Activated CD8-positive, alpha-beta memory T cell treated with anti-CD3 and anti-CD28 coated beads for 4 hours (primary cell): ENCODE data around the gene SORCS2.

Experiments
- DNase-seq, 2 donors: peaks; one replicate each; pipeline ENCODE4 v3.0.0-alpha.2; 2020; ENCODE audit warnings: low read depth in 2 of 2

The SORCS2 gene

DNA sequence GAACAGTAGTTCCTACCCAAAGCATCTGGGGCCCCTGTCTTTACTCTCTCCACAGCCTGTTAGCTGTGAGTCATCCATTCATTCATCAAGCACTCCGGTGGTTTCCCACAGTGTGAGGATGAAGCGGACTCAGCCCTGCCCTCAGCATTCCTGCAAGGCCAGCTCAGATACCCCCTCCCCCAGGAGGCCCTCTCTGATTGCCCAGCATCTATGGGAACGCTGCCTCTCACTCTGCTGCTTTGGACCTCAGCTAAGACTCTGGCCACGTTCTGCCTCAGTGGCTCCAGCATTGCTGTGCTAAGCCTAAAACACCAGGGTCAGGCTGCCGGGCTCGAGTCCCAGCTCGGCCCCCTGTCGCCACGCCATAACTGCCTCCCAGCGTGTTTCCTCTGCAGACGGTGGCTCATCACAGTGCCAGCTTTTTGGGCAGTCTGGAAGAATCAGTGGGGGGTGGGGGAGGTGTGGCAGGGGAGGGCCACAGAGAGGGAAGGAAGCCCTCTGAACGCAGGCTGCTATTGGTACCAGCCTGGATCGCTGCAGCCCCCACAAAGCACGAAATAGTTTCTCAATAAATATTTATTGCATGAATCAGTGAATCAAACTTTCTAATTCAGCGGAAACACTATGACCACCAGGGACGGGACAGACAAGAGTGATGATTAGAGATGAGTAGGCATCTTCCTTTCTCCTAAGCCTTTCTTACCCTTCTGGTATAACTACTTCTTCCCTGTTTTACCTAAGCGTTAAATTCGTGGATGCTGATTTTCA is 74.4 kb downstream of the SORCS2 start:
- no peak for DNase-seq

DNA sequence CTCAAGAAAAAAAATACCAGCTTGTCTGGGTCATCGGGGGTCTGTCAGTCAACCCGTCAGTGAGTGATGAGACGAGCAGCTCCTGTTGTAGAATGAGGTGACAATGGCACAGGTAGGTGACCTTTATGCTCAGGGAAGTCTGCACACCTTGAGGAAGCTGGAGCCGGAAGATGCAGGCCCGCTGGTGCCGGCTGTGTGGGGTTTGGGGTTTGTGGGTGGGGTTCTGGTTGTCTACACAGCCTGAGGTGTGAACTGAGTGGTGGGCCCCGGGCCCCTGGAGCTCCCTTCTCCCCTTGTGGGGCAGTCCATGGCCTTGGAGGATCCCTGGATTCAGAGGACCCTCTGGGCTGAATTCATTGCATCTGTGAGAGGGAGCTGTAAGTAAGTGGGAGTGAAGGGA is 75.5 kb downstream of the SORCS2 start:
- DNase-seq: no peak

DNA sequence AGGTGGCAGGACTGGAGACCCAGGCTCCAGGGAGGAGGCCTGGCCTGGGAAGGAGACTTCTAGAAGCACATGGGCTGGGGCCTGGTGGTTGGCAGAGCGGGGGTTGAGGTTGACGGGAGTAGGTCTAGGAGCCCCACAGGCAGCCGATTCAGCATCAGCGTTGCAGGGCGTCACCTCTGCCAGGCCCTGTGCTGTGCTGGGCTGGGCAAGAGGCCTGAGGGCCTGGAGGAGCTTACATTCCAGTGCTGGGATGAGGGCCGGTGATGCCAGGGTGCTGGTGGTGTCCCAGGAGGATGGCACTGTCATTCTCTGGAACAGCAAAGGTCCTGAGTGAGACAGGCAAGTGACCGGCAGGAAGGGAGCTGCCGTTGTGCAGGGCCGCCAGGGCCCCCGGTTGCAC is 76.6 kb downstream of the SORCS2 start:
- DNase-seq: no peak

- no peak for DNase-seq
These were observed 77.8 kb downstream of the SORCS2 start for GRCh38 chr4:7270121-7270520.

DNA sequence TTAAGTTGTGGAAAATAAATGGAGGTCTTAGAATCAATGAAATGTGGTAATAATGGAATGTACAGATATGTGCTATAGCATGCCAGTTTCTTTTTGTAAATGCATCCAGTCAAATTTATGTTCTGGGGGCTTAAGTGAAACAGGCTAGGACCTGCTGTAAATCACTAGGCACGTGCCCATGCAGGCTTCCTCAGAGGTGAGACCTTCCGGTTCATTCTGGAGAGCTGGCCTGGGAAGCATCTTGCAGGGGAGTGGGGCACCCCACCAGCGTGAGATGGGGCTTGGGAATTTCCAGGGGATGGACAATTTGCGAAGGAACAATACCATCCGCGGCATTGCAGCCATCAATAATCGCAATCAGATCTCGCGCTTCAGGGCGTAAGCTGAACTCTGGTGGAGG is 80.1 kb downstream of the SORCS2 start:
- no peak for DNase-seq

- DNase-seq: no peak
These were observed 81.5 kb downstream of the SORCS2 start for GRCh38 chr4:7273738-7274297.

DNA sequence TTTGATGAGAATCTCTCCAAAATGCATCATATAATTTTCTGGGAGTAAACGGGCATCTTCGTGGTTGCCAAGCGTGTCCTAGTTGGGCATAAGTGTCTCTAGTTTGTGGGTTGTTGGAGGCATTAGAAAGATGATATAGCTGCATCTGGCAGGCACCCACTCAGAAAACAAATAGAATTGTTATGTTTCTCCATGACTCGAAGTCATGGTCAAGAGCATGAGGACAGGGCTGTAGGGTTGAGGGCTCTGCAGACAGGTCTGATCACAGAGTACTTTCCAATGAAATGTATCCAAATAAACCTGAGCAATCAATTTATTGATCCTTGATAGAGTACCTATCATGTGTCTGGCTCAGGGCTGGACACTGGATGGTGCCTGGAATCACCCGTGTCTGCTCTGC is 82.7 kb downstream of the SORCS2 start:
- no peak for DNase-seq

GRCh38 chr4:7275490-7276154 is 83.3 kb downstream of the SORCS2 start:
- DNase-seq: no peak

- no peak for DNase-seq
These were observed 84.2 kb downstream of the SORCS2 start for GRCh38 chr4:7276515-7276914.

DNA sequence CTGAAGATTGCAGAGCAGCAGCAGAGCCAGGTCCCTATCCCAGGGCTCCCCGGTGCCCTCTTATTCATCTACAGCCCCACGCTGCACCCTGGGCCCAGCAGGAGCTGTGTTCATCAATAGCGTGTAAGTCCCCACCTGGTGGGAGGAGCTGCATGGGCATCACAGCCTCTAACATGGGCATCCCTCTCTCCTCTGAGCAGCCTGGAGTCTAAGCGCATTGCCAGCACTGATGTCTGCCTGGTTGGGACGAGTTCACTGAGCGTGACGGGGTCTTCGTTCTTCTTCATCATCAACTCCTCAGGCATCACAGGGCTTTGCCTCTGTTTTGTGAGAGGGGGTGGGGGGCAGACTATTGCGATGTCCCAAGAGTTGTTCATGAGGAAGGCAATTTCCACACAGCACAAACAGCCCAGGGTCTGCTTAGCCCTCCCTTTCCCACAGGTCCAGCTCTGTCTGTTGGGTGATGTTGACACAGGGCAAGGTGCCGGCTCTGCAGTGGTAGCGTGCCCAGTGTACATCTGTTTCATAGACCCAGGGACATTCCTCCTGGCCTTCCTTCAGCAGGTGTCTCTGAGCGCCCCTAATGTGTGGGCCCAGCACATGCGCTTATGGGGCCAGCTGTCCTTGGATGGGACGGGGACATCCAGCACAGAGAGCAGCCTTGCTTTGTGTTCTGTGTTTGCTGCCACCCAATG is 85.9 kb downstream of the SORCS2 start:
- no peak for DNase-seq

GRCh38 chr4:7278981-7279380 is 86.6 kb downstream of the SORCS2 start:
- no peak for DNase-seq

GRCh38 chr4:7279902-7280301 is 87.6 kb downstream of the SORCS2 start:
- no peak for DNase-seq

DNA sequence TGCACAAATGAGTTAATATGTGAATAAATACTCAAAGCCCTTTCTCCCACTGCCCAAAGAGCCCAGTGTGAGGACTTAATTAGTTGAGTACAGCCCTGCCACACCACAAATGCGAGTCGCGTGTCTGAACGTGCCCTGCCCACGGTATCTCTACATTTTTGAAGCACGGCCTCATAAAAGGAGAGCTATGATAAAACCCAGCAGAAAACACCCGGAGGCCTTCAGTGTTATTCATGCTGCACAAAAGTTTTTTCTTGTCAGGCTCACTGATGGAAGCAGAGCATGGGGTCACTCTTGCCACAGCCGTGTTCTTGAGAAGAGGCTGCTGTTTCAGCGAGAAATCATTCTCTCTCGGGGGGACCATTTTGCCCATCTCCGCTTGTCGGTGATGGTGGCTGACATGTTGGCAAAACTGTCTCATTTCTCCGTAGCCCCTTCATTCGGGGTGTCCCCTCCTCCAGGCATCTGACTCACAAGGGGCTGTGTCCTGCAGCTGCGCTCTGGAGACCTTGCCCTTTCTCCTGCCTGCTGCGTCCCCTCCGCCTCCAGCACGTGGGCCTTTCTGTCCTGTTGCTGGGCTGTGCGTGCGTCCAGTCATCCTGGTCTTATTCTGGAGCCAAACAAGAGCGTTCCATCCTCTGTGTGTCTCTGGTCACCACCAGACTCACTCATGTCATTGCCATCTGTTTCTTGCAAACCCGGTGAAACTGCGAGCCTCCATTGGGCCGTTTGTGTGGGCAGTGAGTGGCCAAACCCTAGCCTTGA is 88.8 kb downstream of the SORCS2 start:
- DNase-seq: no peak

DNA sequence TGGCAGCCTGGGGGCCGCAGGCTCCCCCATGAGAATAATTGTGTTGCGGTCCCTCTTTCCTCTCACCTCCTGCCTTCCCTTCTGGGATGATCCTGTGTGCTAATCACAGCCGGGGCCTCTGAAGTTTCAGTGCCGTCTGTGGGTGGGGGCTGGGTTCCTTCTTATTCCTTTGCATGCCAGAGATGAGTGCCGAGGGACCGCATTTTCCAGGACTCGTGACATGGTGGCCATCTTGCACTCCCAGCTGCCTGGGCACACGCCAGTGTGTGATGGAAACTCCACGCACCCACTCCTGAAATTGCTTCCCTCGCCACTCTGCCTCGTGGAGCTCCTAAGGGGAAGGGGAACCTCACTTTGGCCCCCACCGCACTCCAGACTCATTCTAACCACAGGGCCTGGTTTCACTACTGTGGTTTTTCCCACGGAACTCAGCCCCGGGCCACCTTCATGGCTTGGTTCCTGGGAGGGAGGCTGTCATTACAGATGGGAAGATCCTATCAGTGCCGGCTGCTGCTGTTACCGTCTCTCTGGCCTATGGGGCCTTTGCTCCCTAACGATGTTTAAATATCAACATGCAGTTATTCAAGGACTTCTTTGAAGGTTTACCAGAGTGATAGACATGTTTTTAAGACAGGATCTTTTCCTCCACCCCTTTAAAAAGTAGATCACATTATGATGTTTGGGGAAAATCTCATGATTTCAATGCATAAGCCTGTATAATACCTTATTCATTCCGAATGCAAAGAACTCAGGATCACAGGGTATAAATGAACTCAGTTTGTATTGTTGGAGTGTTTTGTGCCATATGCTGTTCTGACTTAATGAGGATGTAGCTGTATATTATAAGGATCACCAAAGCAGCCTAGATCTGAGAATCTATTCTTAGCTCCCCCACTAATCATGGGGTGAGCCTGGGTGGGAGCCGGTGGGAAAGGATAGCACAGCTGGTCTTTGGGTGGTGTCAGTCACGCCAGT is 89.6 kb downstream of the SORCS2 start:
- DNase-seq: no peak

GRCh38 chr4:7282786-7283440 is 90.6 kb downstream of the SORCS2 start:
- DNase-seq: no peak

DNA sequence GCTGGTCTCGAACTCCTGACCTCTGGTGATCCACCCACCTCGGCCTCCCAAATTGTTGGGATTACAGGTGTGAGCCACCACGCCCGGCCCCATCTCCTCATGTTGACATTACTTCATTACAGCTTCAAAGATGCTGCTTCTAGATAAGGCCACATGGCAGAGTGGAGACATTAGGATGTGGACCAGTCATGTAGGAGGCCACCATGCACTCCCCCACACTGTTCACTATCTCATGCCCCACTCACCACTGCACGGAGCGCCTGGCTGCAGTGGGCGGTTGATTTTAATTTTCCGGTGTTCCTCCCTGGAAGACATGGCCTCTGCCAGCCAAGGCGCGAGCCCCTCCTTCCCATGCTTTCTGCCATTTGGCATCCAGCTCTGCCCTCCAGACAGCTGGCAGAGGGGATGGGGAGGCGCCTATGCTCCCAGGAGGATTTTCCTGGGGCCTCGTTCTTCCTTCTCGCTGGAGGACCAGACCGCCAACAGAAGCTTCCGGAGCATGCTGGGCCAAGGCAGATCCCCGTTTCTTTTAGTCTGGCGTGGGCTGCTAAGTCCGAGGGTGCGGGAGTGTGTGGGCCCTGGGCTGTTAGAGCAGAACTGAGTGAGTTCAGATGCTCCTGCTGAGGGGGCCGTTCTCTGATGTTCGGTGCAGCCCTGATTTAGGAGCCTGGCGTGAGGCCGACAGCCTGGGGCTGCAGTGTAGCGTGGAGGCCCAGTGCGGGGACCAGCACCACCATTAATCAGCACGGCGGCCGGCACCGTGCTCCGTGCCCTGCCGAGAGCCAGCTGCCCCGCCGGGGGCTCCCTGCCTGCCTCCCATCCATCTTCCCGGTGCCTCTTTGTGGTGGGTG is 93.1 kb downstream of the SORCS2 start:
- no peak for DNase-seq

GRCh38 chr4:7286170-7286569 is 93.8 kb downstream of the SORCS2 start:
- no peak for DNase-seq

GRCh38 chr4:7286798-7287197 is 94.5 kb downstream of the SORCS2 start:
- DNase-seq: no peak

- no peak for DNase-seq
These were observed 95.1 kb downstream of the SORCS2 start for GRCh38 chr4:7287274-7287917.
